GM12878 (cell line): ENCODE results near the gene DUSP16.

ENCODE experiments used
- TF ChIP-seq, protein P1 (sequence below), 3 experiments: IDR thresholded peaks in 2 of 3; conservative IDR thresholded peaks in 1 of 3; 2 replicates each; pipeline ENCODE4 v1.5.1; 2011; ENCODE audit warnings: low read depth in 3 of 3, low read length in 3 of 3, mild to moderate bottlenecking in 3 of 3, control low read depth in 2 of 3, moderate library complexity in 2 of 3, inconsistent platforms in 1 of 3, mixed read lengths in 1 of 3; ENCODE audit not compliant: control insufficient read depth in 2 of 3, insufficient read depth in 1 of 3; ENCODE audit errors: extremely low read depth in 1 of 3
- TF ChIP-seq, protein P2 (sequence below): fragments of 450-650 bp; formaldehyde crosslinking; IDR thresholded peaks from 2 replicates; pipeline ENCODE4 v1.5.0; 2022; ENCODE audit warnings: mild to moderate bottlenecking, missing genetic modification characterization

- TF ChIP-seq, protein P1, sequence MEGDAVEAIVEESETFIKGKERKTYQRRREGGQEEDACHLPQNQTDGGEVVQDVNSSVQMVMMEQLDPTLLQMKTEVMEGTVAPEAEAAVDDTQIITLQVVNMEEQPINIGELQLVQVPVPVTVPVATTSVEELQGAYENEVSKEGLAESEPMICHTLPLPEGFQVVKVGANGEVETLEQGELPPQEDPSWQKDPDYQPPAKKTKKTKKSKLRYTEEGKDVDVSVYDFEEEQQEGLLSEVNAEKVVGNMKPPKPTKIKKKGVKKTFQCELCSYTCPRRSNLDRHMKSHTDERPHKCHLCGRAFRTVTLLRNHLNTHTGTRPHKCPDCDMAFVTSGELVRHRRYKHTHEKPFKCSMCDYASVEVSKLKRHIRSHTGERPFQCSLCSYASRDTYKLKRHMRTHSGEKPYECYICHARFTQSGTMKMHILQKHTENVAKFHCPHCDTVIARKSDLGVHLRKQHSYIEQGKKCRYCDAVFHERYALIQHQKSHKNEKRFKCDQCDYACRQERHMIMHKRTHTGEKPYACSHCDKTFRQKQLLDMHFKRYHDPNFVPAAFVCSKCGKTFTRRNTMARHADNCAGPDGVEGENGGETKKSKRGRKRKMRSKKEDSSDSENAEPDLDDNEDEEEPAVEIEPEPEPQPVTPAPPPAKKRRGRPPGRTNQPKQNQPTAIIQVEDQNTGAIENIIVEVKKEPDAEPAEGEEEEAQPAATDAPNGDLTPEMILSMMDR (IDR thresholded peaks at IDR 0.05 in 2 of 3, conservative IDR thresholded peaks at IDR 0.05 in 1 of 3; ENCODE audit: control insufficient read depth in 2 of 3, extremely low read depth in 1 of 3, insufficient read depth in 1 of 3, low read depth in 3 of 3, low read length in 3 of 3), result no peak
- TF ChIP-seq, protein P2, sequence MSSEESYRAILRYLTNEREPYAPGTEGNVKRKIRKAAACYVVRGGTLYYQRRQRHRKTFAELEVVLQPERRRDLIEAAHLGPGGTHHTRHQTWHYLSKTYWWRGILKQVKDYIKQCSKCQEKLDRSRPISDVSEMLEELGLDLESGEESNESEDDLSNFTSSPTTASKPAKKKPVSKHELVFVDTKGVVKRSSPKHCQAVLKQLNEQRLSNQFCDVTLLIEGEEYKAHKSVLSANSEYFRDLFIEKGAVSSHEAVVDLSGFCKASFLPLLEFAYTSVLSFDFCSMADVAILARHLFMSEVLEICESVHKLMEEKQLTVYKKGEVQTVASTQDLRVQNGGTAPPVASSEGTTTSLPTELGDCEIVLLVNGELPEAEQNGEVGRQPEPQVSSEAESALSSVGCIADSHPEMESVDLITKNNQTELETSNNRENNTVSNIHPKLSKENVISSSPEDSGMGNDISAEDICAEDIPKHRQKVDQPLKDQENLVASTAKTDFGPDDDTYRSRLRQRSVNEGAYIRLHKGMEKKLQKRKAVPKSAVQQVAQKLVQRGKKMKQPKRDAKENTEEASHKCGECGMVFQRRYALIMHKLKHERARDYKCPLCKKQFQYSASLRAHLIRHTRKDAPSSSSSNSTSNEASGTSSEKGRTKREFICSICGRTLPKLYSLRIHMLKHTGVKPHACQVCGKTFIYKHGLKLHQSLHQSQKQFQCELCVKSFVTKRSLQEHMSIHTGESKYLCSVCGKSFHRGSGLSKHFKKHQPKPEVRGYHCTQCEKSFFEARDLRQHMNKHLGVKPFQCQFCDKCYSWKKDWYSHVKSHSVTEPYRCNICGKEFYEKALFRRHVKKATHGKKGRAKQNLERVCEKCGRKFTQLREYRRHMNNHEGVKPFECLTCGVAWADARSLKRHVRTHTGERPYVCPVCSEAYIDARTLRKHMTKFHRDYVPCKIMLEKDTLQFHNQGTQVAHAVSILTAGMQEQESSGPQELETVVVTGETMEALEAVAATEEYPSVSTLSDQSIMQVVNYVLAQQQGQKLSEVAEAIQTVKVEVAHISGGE (CRISPR knock-in tag), result no peak
These were observed 55.5 kb downstream of the DUSP16 start for GRCh38 chr12:12507121-12507520.
